H1 (cell line): ENCODE results near the gene INCENP. TPM values are rescaled to one million over a fixed set of nuclear protein-coding genes. Genes with fewer than 3 reads are reported as not detected.

ENCODE experiments used
- CTCF ChIA-PET: fragments of 300-600 bp; sonication (Branson Sonifier 250); formaldehyde crosslinking; loops from one replicate; lab custom pipeline; 2021; ENCODE audit not compliant: partially characterized antibody; lab: Charles Lee
- POLR2A ChIA-PET: fragments of 300-600 bp; sonication (Branson Sonifier 250); formaldehyde crosslinking; loops from one replicate; lab custom pipeline; 2021; ENCODE audit warnings: inconsistent platforms; ENCODE audit not compliant: partially characterized antibody; lab: Charles Lee
- DNase-seq, 2 experiments: peaks; one replicate each; pipeline versions ENCODE4 v3.0.0 to v3.0.0-alpha.2; 2010 to 2022; ENCODE audit warnings: low spot score in 2 of 2, low read depth in 1 of 2, mixed read lengths in 1 of 2
- FAIRE-seq: peaks from 2 replicates; lab custom pipeline; 2011; peaks lifted over from hg19 to GRCh38; lab: Jason Lieb, UNC
- H2AFZ ChIP-seq: 2 replicates; pipeline ENCODE4 v1.8.1; 2012; ENCODE audit warnings: low read length, inconsistent platforms
- H2AK5ac ChIP-seq: 2 replicates; pipeline ENCODE4 v1.6.1; 2013; ENCODE audit warnings: low read depth, low read length
- H2BK120ac ChIP-seq: replicated peaks from 2 replicates; pipeline ENCODE3; 2013; ENCODE audit warnings: low read depth, low read length, inconsistent platforms
- H2BK12ac ChIP-seq: 2 replicates; pipeline ENCODE4 v1.6.1; 2013; ENCODE audit warnings: low read depth, low read length
- H2BK15ac ChIP-seq: 2 replicates; pipeline ENCODE4 v1.6.1; 2013; ENCODE audit warnings: low read length
- H2BK20ac ChIP-seq: 2 replicates; pipeline ENCODE4 v1.6.1; 2013; ENCODE audit warnings: low read length
- H2BK5ac ChIP-seq: 2 replicates; pipeline ENCODE4 v1.6.1; 2013; ENCODE audit warnings: low read depth, low read length
- H3K14ac ChIP-seq: 2 replicates; pipeline ENCODE4 v1.6.1; 2013; ENCODE audit warnings: inconsistent platforms; ENCODE audit not compliant: insufficient read length
- H3K18ac ChIP-seq: 2 replicates; pipeline ENCODE4 v1.6.1; 2013; ENCODE audit warnings: low read length; ENCODE audit errors: extremely low read depth
- H3K23ac ChIP-seq: 2 replicates; pipeline ENCODE4 v1.6.1; 2013; ENCODE audit warnings: inconsistent platforms; ENCODE audit not compliant: insufficient read length
- H3K23me2 ChIP-seq: 2 replicates; pipeline ENCODE4 v1.6.1; 2013; ENCODE audit warnings: low read depth, low read length
- H3K27ac ChIP-seq: 2 replicates; pipeline ENCODE4 v1.6.1; 2011; ENCODE audit warnings: low read depth, low read length, inconsistent platforms
- H3K27me3 ChIP-seq, 4 experiments: replicated peaks in 1 of 4; 1 replicate in 1 of 4; 2 replicates in 3 of 4; pipeline versions ENCODE4 v1.6.1 to v1.8.1; 2011 to 2013; ENCODE audit warnings: low read length in 3 of 4, mild to moderate bottlenecking in 3 of 4, inconsistent platforms in 2 of 4, mixed read lengths in 2 of 4, moderate library complexity in 1 of 4; ENCODE audit not compliant: control insufficient read depth in 3 of 4, insufficient read depth in 3 of 4; ENCODE audit errors: extremely low read depth in 1 of 4
- H3K36me3 ChIP-seq, 4 experiments: 2 replicates each; pipeline versions ENCODE4 v1.6.1 to v1.8.1; 2011 to 2013; ENCODE audit warnings: mild to moderate bottlenecking in 4 of 4, low read length in 3 of 4, moderate library complexity in 2 of 4, control low read depth in 1 of 4, inconsistent platforms in 1 of 4; ENCODE audit not compliant: insufficient read depth in 4 of 4, control insufficient read depth in 2 of 4
- H3K4ac ChIP-seq: replicated peaks from 2 replicates; pipeline ENCODE3; 2013; ENCODE audit warnings: low read length, low read depth, mixed read lengths, inconsistent platforms; ENCODE audit not compliant: insufficient read length
- H3K4me1 ChIP-seq, 4 experiments: replicated peaks in 1 of 4; 1 replicate in 1 of 4; 2 replicates in 3 of 4; pipeline versions ENCODE4 v1.6.1 to v1.8.1; 2011 to 2013; ENCODE audit warnings: low read length in 3 of 4, inconsistent platforms in 2 of 4, mixed read lengths in 1 of 4; ENCODE audit not compliant: insufficient read depth in 4 of 4, control insufficient read depth in 3 of 4
- H3K4me2 ChIP-seq, 2 experiments: 2 replicates each; pipeline versions ENCODE4 v1.6.1 to v1.8.1; 2011 to 2013; ENCODE audit warnings: low read depth in 2 of 2, low read length in 2 of 2, control low read depth in 1 of 2, inconsistent platforms in 1 of 2, mild to moderate bottlenecking in 1 of 2; ENCODE audit not compliant: insufficient read depth in 1 of 2
- H3K4me3 ChIP-seq, 4 experiments: fragments of 200-600, 300-600 bp in 1 of 4; sonication (generic), shearing (Covaris generic), sonication (Bioruptor Twin) in 1 of 4; 2 replicates each; pipeline versions ENCODE4 v1.5.1 to v1.8.1; 2011 to 2016; ENCODE audit warnings: low read length in 4 of 4, low read depth in 3 of 4, control low read depth in 2 of 4, inconsistent platforms in 2 of 4, mild to moderate bottlenecking in 2 of 4, mixed read lengths in 1 of 4, moderate library complexity in 1 of 4; ENCODE audit not compliant: insufficient read depth in 2 of 4; ENCODE audit errors: extremely low read depth in 1 of 4
- H3K56ac ChIP-seq: replicated peaks from 2 replicates; pipeline ENCODE3; 2013; ENCODE audit warnings: low read depth, mild to moderate bottlenecking, mixed read lengths, low read length, inconsistent platforms; ENCODE audit not compliant: insufficient read length
- H3K79me1 ChIP-seq: 2 replicates; pipeline ENCODE4 v1.6.1; 2013; ENCODE audit warnings: low read depth, low read length, control low read depth
- H3K79me2 ChIP-seq, 2 experiments: 2 replicates each; pipeline versions ENCODE4 v1.6.1 to v1.8.1; 2012 to 2013; ENCODE audit warnings: low read length in 2 of 2, mild to moderate bottlenecking in 2 of 2, inconsistent platforms in 1 of 2; ENCODE audit not compliant: insufficient read depth in 2 of 2, control insufficient read depth in 1 of 2
- H3K9ac ChIP-seq, 4 experiments: replicated peaks in 1 of 4; 1 replicate in 1 of 4; 2 replicates in 3 of 4; pipeline versions ENCODE4 v1.6.1 to v1.8.1; 2011 to 2013; ENCODE audit warnings: low read depth in 3 of 4, low read length in 3 of 4, control low read depth in 2 of 4, mild to moderate bottlenecking in 2 of 4, moderate library complexity in 2 of 4, inconsistent platforms in 1 of 4; ENCODE audit errors: extremely low read depth in 1 of 4
- H3K9me3 ChIP-seq, 2 experiments: 2 replicates each; pipeline versions ENCODE4 v1.6.1 to v1.8.1; 2012 to 2013; ENCODE audit warnings: mild to moderate bottlenecking in 2 of 2, moderate library complexity in 2 of 2, control low read depth in 1 of 2, inconsistent platforms in 1 of 2, low read depth in 1 of 2, low read length in 1 of 2, mixed read lengths in 1 of 2; ENCODE audit not compliant: insufficient read depth in 2 of 2
- H4K20me1 ChIP-seq, 2 experiments: replicated peaks in 1 of 2; 2 replicates each; pipeline versions ENCODE3 to v1.8.1; 2011 to 2013; ENCODE audit warnings: inconsistent platforms in 2 of 2, low read length in 2 of 2, mild to moderate bottlenecking in 1 of 2; ENCODE audit not compliant: insufficient read depth in 2 of 2, control insufficient read depth in 1 of 2
- H4K5ac ChIP-seq: 2 replicates; pipeline ENCODE4 v1.6.1; 2013; ENCODE audit warnings: low read length, low read depth, mixed read lengths, inconsistent platforms; ENCODE audit not compliant: insufficient read length
- H4K8ac ChIP-seq: 2 replicates; pipeline ENCODE4 v1.8.0; 2013; ENCODE audit warnings: mild to moderate bottlenecking, moderate library complexity, low read length, inconsistent platforms; ENCODE audit not compliant: insufficient read depth; ENCODE audit errors: extremely low read depth
- H4K91ac ChIP-seq: replicated peaks from 2 replicates; pipeline ENCODE3; 2013; ENCODE audit warnings: low read length, mixed read lengths, inconsistent platforms; ENCODE audit not compliant: insufficient read length
- BACH1 ChIP-seq: IDR thresholded peaks from 2 replicates; pipeline ENCODE4 v1.6.1; 2012; ENCODE audit warnings: low read length, improper control_type of control experiment
- CHD1 ChIP-seq: IDR thresholded peaks from 2 replicates; pipeline ENCODE4 v1.6.1; 2012; ENCODE audit warnings: low read depth, low read length, improper control_type of control experiment
- JUN ChIP-seq: IDR thresholded peaks from 2 replicates; pipeline ENCODE4 v1.6.1; 2011; ENCODE audit warnings: low read depth, mild to moderate bottlenecking, improper control_type of control experiment, low read length
- NANOG ChIP-seq: IDR thresholded peaks from 2 replicates; pipeline ENCODE4 v1.6.1; 2011; ENCODE audit warnings: low read length, low read depth, mild to moderate bottlenecking, inconsistent platforms; ENCODE audit not compliant: insufficient read depth, poor library complexity, severe bottlenecking
- POLR2AphosphoS5 ChIP-seq: IDR thresholded peaks from 2 replicates; pipeline ENCODE4 v1.6.1; 2011; ENCODE audit warnings: low read depth, low read length
- POU5F1 ChIP-seq: IDR thresholded peaks from 2 replicates; pipeline ENCODE4 v1.6.1; 2011; ENCODE audit warnings: low read depth, mild to moderate bottlenecking, low read length, moderate library complexity
- RBBP5 ChIP-seq: IDR thresholded peaks from 2 replicates; pipeline ENCODE4 v1.7.1; 2012; ENCODE audit warnings: low read depth, mild to moderate bottlenecking, inconsistent platforms, low read length, moderate library complexity, borderline replicate concordance
- TCF12 ChIP-seq: IDR thresholded peaks from 2 replicates; pipeline ENCODE4 v1.6.1; 2011; ENCODE audit warnings: low read depth, mild to moderate bottlenecking, low read length
- WGBS, 2 experiments: shearing (Covaris generic) in 1 of 2; methylation state at CpG; one replicate each; pipeline versions ENCODE4 v1.1.6 to v1.1.7; 2013 to 2015; ENCODE audit warnings: low lambda C conversion rate in 2 of 2, mixed read lengths in 2 of 2, inconsistent platforms in 1 of 2, low coverage in 1 of 2, missing lambda C conversion rate in 1 of 2; ENCODE audit not compliant: insufficient replicate concordance in 2 of 2, insufficient coverage in 1 of 2, insufficient read length in 1 of 2; ENCODE audit errors: extremely low coverage in 1 of 2, missing lambda C conversion rate in 1 of 2; 5-methylcytosine and 5-hydroxymethylcytosine counted together
- polyA plus RNA-seq, 7 experiments: library from polyadenylated mRNA; depleted of rRNA in 3 of 7; stranded (reverse) in 5 of 7; unstranded in 2 of 7; fragments of >200 nt in 5 of 7; fragments of 200-250 nt in 2 of 7; gene quantifications; 1 replicate in 5 of 7; 2 replicates in 1 of 7; 4 replicates in 1 of 7; pipeline versions ENCODE4 v1.2.1 to v1.2.3, GENCODE V29; 2011 to 2013; ENCODE audit warnings: missing spikeins in 2 of 7, mixed read lengths in 2 of 7
- total RNA-seq: library from RNA; stranded (reverse); fragmentation: NEBNext Ultra II Directional; extraction: Animal tissue kit (Norgen Biotek cat#: 25700); gene quantifications from 2 replicates; pipeline ENCODE4 v1.2.1, GENCODE V29; 2021
- TF ChIP-seq, protein P1 (sequence below): IDR thresholded peaks from 2 replicates; pipeline ENCODE4 v1.6.1; 2011; ENCODE audit warnings: low read depth, mild to moderate bottlenecking, low read length; ENCODE audit not compliant: insufficient read depth

INCENP gene
- total and polyA plus RNA-seq, 2 of the 8 experiments (the other 6 are each of a cell fraction or from before 2014, with no cell fraction given), result 25.4 to 132 TPM

DNA sequence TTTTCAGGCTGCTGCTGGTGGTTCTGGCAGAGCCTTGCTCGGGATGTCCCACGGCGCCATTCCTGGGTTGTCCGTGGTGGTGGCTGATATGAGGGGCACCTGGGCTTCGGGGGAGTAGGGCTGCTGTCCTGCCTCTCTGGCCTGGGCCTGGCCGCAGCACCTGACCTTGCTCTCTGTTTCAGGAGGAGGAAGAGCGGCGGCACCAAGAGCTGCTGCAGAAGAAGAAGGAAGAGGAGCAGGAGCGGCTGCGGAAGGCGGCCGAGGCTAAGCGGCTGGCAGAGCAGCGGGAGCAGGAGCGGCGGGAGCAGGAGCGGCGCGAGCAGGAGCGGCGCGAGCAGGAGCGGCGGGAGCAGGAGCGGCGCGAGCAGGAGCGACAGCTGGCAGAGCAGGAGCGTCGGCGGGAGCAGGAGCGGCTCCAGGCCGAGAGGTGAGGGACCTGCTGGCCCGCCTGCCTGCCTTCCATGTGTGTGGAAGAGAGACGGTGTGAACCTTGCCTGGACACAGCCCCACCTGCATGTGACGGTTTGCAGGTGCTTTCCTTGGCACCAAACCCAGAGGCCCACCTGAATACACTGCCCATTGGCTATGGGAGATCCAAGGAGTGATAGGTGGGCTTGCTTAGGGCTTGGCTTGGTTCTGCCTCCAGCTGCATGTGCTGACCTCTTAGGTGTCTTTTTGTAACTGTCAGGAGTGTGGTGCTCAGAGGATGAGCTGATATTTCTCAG lies 22.8 kb downstream of the INCENP start:
- Histone ChIP-seq H3K4me2 (no peak overlapping the region), H3K79me1 (no peaks in the 10 kb centered on the region; the same call in 1 of the 2 replicates), H2BK15ac (no peak overlapping the region), H3K14ac (no peak overlapping the region), H3K9me3 (no peaks in the 10 kb centered on the region), H3K79me2 (no peaks in the 10 kb centered on the region), H2BK20ac (no peak overlapping the region), H3K4me3 (no peak overlapping the region), H3K4ac (no peak overlapping the region), H3K23me2 (no peaks in the 10 kb centered on the region), H3K56ac (no peak overlapping the region), H3K36me3 (peaks cover 31 to 85% (median 67%) of the 10 kb centered on the region in 4 experiments), H2BK5ac (no peak overlapping the region), H3K27me3 (no peaks in the 10 kb centered on the region), H2BK12ac (no peak overlapping the region), H2AFZ (no peak overlapping the region), H3K18ac (no peak overlapping the region), H3K4me1 (no peaks in the 10 kb centered on the region), H4K91ac (no peak overlapping the region), H4K8ac (no peak overlapping the region), H4K20me1 (peaks cover 0 to 22% of the 10 kb centered on the region in 2 experiments), H2AK5ac (no peak overlapping the region), H3K27ac (no peak overlapping the region), H3K23ac (no peak overlapping the region), H3K9ac (no peak overlapping the region), H4K5ac (no peak overlapping the region), H2BK120ac (no peak overlapping the region)
- TF ChIP-seq BACH1, result no peak
- no peak for TF ChIP-seq CHD1
- no peak for TF ChIP-seq NANOG
- TF ChIP-seq JUN, result no peak
- TF ChIP-seq TCF12, result no peak
- TF ChIP-seq POU5F1, result no peak
- no peak for TF ChIP-seq RBBP5
- TF ChIP-seq, protein P1, sequence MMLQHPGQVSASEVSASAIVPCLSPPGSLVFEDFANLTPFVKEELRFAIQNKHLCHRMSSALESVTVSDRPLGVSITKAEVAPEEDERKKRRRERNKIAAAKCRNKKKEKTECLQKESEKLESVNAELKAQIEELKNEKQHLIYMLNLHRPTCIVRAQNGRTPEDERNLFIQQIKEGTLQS, result no peak
- TF ChIP-seq POLR2AphosphoS5, result no peak
- WGBS, 2 experiments, result 91% methylated on average over 18 of the region's 36 CpGs; no CpG with 5 or more reads in 1 of the 2 experiments
- DNase-seq (no peak), FAIRE-seq (no peak)
- ChIA-PET POLR2A (interaction anchor here (0.7 kb wide), 1 partner anchor 269 kb away, joined by 3 read pairs; no protein-coding TSS in a partner anchor), CTCF (interaction anchor here (0.9 to 2.2 kb wide), 9 partner anchors 10 to 249 kb away, joined by 3 to 7 read pairs (median 3); partner anchors contain the start of gene SCGB2A2)
